Stimulated activated CD8-positive, alpha-beta memory T cell treated with anti-CD3 and anti-CD28 coated beads, Interleukin-4, amount 100 ng/mL, for 24 hours (primary cell): Measurements from ENCODE around the gene MMP11.

Experiments used
- DNase-seq: peaks from one replicate; pipeline ENCODE4 v3.0.0-alpha.2; 2020; ENCODE audit warnings: low read depth

Gene MMP11

GRCh38 chr22:23828800-23829680 is 56.4 kb downstream of the MMP11 start:
- no peak for DNase-seq

DNA sequence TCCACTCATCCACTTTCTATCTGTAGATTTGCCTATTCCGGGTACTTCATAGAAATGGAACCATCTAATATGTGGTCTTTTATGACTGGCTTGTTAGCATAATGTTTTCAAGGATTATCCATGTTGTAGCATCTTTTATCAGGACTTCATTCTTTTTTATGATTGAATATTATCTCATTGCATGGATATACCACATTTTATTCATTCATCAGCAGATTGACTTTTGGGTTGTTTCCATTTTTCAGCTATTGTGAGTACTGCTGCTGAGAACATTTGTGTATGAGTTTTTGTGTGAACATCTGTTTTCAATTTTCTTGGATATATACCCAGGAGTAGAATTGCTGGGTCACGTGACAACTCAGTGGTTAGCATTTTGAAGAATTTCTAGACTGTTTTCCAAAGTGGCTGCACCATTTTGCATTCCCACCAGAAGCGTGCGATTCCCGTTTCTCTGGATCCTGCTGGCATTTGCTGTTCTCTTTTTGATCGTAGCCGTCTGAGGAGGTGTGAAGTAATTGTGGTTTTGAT is 57.3 kb downstream of the MMP11 start:
- no peak for DNase-seq

GRCh38 chr22:23831261-23831660 is 58.6 kb downstream of the MMP11 start:
- DNase-seq: no peak

- no peak for DNase-seq
These were observed 59.1 kb downstream of the MMP11 start for GRCh38 chr22:23831781-23832180.

DNA sequence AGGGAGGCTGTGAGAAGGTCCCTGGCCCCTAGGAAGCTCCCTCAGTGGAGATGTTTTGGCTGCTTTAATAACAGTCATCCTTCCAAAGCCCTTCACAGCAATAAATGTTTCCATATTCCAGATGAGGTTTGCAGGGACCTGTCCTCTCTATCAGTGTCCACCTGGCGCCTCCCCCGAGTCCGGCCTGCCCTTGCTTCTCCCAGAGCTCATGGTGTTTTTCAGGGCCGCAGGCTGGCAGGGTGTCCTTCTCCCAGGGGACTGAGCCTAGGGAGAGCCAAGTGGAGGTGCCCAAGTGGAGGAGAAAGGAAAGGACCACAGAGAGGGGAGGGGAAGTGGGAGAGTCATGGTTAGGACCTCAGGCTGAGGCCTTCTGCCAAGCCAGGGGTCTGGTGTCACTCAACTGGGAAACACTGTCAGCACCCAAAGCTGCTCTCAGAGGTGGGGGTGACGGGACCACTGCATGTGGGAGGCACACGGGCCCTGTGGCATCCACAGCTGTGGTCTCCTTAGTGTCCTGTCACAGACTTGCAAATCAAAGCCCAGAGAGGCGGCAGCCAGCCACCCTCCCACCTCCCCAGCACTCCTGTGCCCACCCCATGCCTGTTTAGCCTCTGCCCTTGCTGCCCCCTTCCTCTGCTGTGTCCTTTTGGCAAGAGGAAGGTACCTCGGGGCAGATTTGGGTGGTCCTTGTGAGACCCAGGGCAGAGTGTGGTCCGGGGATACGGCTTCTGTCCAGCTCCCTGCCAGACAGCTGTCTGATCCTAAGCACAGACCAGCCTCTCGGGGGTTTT is 59.8 kb downstream of the MMP11 start:
- DNase-seq: no peak

DNA sequence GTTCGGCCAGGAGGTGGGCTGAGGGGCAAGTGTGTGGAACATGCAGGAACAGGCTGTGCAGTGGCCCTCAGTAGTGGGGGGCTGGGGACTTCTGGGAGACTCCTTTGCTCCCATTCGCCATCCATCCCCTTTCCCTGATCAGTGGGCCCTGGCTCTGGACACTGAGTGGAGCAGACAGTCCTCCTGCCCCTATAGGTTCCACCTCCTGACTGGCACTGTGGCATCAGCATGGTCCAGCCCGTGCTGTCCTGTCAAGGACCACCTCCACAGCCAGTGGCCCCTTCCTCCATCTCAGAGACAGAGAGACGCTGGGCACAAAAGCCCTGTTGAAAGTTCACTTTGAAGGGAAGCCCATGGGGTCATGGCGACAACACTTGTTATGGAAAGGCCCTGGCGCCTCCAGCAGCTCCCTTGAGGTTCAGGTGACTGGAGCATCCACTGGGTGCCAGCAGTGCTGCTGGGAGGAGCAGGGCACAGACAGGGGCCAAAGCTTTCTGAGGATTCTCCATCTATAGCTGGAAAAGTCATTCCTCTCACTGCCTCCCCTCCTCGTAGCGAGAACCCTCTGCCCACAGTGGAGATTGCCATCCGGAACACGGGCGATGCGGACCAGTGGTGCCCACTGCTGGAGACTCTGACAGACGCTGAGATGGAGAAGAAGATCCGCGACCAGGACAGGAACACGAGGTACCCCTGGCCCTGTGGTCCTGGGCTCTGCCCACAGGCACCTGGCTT is 60.5 kb downstream of the MMP11 start:
- DNase-seq: no peak
